ENCODE data around the gene SLC31A2. TPM values are rescaled to one million over a fixed set of nuclear protein-coding genes. Genes with fewer than 3 reads are reported as not detected.

Gene SLC31A2
- polyA plus RNA-seq, 4 donors, result 2.6 to 5.3 (median 4.0) TPM

- DNase-seq (ENCODE audit: low read depth in 4 of 4, low spot score in 3 of 4), result no peak
These were observed 33.7 kb downstream of the SLC31A2 start for GRCh38 chr9:113184539-113184938.

GRCh38 chr9:113185271-113185670 is 34.5 kb downstream of the SLC31A2 start:
- DNase-seq (ENCODE audit: low read depth in 4 of 4, low spot score in 3 of 4), result no peak

- DNase-seq (ENCODE audit: low read depth in 4 of 4, low spot score in 3 of 4), result no peak
These were observed 35.4 kb downstream of the SLC31A2 start for GRCh38 chr9:113186137-113186755.

GRCh38 chr9:113187929-113188595 is 37.3 kb downstream of the SLC31A2 start:
- DNase-seq (ENCODE audit: low read depth in 4 of 4, low spot score in 3 of 4), result no peak

GRCh38 chr9:113192455-113192854 is 41.6 kb downstream of the SLC31A2 start:
- DNase-seq (ENCODE audit: low read depth in 4 of 4, low spot score in 3 of 4), result no peak

GRCh38 chr9:113199683-113200329 is 49.0 kb downstream of the SLC31A2 start:
- no peak for DNase-seq (ENCODE audit: low read depth in 4 of 4, low spot score in 3 of 4)

GRCh38 chr9:113205432-113205831 is 54.6 kb downstream of the SLC31A2 start:
- no peak for DNase-seq (ENCODE audit: low read depth in 4 of 4, low spot score in 3 of 4)

- DNase-seq (ENCODE audit: low read depth in 4 of 4, low spot score in 3 of 4), result no peak
These were observed 55.1 kb downstream of the SLC31A2 start for GRCh38 chr9:113205861-113206260.

GRCh38 chr9:113210815-113211214 is 60.0 kb downstream of the SLC31A2 start:
- DNase-seq (ENCODE audit: low read depth in 4 of 4, low spot score in 3 of 4), result no peak

Other genes with a start within 250 kb of the SLC31A2 start
- gene ZNF883, start 138.8 kb upstream of the SLC31A2 start, polyA plus RNA-seq (ENCODE audit: insufficient read length in 4 of 4), result 10 to 100 TPM in 2 of 4 donors, 1 to 10 TPM in 2; 8.1 to 13.0 (median 10.2) TPM
- 10 to 100 TPM in 3 of 4 donors, 1 to 10 TPM in 1; 9.3 to 15.5 (median 13.8) TPM for gene ZFP37, start 94.3 kb upstream of the SLC31A2 start, polyA plus RNA-seq (ENCODE audit: insufficient read length in 4 of 4)
- gene FKBP15, start 70.3 kb downstream of the SLC31A2 start, polyA plus RNA-seq (ENCODE audit: insufficient read length in 4 of 4), result 10 to 100 TPM; 26.1 to 30.0 (median 29.7) TPM
- gene SLC31A1, start 70.5 kb downstream of the SLC31A2 start, polyA plus RNA-seq (ENCODE audit: insufficient read length in 4 of 4), result 10 to 100 TPM; 25.5 to 29.6 (median 26.6) TPM
- gene CDC26, start 124.6 kb downstream of the SLC31A2 start, polyA plus RNA-seq (ENCODE audit: insufficient read length in 4 of 4), result 10 to 100 TPM; 37.7 to 44.5 (median 43.4) TPM
- gene PRPF4, start 124.7 kb downstream of the SLC31A2 start, polyA plus RNA-seq (ENCODE audit: insufficient read length in 4 of 4), result 10 to 100 TPM; 36.6 to 41.3 (median 38.7) TPM
- 1 to 10 TPM; 4.9 to 7.5 (median 6.3) TPM for gene RNF183, start 152.4 kb downstream of the SLC31A2 start, polyA plus RNA-seq (ENCODE audit: insufficient read length in 4 of 4)
- gene WDR31, start 189.3 kb downstream of the SLC31A2 start, polyA plus RNA-seq (ENCODE audit: insufficient read length in 4 of 4), result 1 to 10 TPM; 6.2 to 8.4 (median 7.3) TPM
- 10 to 100 TPM in 2 of 4 donors, 1 to 10 TPM in 2; 9.2 to 10.3 (median 9.9) TPM for gene BSPRY, start 198.5 kb downstream of the SLC31A2 start, polyA plus RNA-seq (ENCODE audit: insufficient read length in 4 of 4)
- gene HDHD3, start 226.0 kb downstream of the SLC31A2 start, polyA plus RNA-seq (ENCODE audit: insufficient read length in 4 of 4), result 10 to 100 TPM; 30.3 to 40.3 (median 35.5) TPM

Measured in right renal pelvis (tissue), 4 donors.